Smooth muscle cell of the brain vasculature (primary cell): ENCODE results near the gene DPM3.
"Not testable (repeated sequence)": the region's sequence is repeated elsewhere in the genome, so short reads cannot be mapped to it uniquely, and the experiment has no call there.

Experiments used
- DNase-seq: peaks from one replicate; pipeline ENCODE4 v3.0.0-alpha.2; 2012; ENCODE audit warnings: low read depth, low spot score

The DPM3 gene, protein sequence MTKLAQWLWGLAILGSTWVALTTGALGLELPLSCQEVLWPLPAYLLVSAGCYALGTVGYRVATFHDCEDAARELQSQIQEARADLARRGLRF

DNA sequence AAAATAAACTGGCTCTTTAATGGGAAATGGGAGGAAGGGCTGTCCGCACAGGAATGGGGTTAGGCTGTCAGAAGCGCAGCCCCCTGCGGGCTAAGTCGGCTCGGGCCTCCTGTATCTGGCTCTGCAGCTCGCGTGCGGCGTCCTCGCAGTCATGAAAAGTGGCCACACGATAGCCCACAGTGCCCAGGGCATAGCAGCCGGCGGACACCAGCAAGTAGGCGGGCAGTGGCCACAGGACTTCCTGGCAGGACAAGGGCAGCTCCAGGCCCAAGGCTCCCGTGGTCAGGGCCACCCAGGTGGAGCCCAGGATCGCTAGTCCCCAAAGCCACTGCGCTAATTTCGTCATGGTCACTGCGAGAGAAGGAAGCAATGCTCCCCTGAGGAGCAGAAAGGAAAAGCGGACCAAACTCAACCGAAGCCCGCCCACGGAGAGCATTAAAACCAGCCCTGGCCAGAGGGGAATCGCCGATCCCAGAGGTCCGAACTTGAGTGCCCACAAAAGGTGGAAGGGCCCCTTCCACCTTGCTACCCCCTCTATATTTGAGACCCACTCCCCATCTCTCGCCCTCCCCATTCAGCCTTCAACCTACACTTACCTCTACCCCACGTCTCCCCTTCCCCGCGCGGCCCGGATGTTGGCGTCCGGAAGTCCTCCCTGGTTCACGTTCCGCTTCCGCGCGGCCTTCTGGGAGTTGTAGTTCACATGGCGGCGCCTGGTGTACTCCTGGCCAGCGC is at the start of gene DPM3:
Gene DPM3, minus strand, starts transcription at position 637 of the 735 bp plus-strand sequence. Its CDS starts 291 bp downstream, at position 346.
- no peak for DNase-seq

DNA sequence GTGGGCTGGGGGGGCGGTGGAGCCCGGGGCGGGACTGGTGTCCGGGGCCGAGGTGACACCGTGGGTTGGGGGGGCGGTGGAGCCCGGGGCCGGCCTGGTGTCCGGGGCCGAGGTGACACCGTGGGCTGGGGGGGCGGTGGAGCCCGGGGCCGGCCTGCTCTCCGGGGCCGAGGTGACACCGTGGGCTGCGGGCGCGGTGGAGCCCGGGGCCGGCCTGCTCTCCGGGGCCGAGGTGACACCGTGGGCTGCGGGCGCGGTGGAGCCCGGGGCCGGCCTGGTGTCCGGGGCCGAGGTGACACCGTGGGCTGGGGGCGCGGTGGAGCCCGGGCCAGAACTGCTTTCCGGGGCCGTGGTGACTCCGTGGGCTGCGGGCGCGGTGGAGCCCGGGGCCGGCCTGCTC is 49.6 kb upstream of the DPM3 start:
- DNase-seq: not testable (repeated sequence)

DNA sequence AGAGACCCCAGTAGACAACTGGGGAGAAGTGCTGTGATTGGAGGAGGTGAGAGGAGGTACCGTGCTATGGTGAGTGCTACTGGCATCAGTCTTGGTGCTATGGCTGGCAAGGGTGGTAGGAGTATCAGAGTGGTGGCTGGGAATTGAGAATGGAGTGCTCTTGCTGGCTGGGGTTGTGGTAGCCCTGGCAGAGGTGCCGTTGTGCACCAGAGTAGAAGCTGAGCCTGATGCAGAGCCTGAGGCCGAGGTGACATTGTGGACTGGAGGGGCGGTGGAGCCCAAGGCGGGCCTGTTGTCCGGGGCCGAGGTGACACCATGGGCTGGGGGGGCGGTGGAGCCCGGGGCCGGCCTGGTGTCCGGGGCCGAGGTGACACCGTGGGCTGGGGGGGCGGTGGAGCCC is 47.9 kb upstream of the DPM3 start:
- DNase-seq: no peak

DNA sequence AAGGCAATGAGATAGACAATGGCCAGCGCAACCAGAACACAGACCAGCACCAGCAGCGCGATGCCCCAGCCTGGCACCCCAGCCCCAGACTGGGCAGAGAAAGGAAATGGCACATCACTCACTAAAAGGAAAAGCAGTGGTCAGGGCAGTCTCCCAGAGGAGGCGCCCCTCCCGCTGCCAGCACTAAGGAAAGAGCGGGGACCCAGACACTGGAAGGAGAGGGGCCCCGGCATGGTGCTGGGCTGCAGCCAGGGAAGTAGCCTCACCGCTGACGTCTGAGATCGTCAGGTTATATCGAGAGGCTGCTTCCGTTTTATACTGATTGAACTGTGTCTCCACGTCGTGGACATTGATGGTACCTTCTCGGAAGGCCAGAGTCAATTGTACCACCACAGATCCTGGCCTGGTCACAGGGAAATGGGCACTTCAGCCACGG is 47.1 kb upstream of the DPM3 start:
- DNase-seq: no peak

DNA sequence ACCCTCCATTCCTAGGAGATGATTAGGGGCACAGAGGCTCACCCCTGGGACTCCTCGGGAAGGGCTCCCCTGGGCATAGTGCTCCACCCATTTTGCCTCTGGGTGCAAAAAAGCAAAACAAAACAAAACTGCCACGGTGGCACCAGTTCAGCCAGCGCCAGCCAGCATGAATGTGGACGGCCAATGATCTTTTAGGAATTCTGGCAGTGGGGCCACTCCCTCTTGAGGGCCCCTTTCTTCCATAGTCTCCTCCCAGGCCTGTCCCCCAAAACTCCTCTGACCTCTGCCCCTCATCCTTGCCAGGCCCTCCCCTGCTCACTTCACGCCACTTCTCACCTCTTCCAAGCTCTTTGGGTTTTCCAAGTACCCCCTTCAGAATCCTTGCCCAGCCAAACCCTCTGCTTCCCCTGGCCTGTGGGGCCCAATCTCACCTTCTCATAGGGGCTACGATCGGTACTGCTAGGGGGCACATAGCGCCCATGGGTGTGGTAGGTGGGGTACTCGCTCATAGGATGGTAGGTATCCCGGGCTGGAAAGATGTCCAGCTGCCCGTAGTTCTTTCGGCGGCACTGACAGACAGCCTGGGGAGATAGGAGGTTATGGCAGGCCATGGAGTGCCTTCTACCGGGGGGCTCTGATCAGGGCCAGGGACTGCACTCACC is 46.6 kb upstream of the DPM3 start:
- no peak for DNase-seq

DNA sequence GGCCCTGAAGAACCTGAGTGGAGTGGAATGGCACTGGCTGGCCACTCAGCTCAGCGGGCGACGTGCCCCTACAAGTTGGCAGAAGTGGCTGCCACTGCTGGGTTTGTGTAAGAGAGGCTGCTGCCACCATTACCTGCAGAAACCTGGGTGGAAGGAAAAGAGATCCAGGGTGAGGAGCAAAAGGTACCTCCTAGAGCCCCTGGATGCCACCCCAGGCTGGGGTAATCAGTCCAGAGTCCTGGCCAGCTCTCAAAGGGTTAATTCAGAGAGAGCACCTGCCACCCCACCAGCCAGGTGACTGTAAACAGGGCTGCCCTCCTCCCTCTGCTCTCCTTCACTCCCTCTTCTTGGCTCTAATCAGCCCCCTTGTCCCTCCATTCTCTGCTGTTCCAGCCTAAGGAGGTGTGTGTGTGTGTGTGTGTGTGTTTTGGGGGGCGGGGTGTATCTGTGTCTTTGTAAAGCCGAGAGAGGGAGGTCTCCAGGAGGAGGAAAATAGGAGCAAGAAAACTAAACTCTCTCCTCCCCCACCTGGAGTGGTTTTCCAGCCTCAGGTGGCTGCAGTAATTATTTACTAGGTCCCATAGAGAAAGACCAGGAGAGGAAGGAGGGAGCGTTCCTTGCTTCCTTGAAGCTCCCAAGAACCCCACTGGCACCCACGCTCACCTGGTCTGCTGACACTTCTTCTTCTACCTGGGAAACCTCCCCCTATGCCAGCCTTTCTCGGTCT is 45.9 kb upstream of the DPM3 start:
- DNase-seq: no peak

DNA sequence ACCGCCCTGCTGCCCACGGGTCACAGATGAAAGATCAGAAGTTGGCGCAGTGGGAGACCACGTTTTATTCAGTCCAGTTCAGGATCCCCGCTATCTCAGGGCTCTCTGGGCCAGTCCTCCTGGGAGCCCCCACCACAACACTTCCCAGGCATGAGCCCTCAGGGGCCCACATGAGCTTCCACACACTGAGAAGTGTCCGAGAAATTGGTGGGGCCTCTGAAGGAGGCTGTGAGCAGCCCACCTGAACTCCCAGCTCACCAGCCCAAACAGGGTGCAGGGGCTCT is 45.4 kb upstream of the DPM3 start:
- DNase-seq: no peak

DNA sequence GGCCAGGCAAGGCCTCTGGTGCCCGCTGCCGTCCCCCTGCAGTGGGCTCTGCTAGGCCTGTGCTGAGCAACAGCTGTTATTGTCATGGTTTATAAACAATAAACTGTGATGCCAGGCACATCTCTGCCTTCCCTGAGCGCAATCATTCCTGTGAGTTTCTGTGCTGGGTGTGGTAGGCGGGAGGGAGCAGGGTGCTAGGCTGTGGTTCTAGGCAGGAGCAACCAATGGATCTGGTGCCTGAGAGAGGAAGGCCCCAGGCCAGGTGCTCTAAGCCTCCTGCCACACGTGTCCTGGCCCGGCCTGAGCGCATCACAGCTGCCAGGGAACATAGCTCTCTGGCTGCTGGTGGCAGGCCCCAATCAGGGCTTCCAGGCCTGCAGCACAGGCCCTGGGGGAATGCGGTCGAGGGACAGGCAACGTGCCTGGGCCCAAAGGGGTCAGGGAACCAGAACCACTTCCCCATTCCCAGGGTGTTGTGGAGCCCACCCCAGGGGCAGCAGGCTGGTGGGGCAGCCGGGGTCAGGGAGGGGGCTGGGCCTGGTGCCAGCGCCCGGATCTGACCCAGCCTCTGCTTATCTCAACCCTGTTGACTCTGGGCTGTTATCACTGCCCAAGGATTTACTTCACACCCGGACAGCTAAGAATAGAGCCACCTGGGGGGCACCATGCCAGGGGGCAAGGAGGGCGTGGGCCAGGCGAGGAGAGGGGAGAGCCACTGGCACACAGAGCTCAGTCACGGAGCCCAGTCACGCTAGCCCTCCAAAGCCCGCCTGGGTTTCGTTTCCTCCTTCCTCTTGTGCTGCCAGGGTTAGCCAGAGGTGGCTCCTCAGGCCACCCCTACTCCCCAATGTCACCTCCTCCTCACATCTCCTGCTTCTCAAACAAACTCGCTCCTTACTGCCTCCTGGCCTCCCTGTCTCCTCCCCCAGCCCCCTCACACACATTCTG is 44.8 kb upstream of the DPM3 start:
- no peak for DNase-seq

DNA sequence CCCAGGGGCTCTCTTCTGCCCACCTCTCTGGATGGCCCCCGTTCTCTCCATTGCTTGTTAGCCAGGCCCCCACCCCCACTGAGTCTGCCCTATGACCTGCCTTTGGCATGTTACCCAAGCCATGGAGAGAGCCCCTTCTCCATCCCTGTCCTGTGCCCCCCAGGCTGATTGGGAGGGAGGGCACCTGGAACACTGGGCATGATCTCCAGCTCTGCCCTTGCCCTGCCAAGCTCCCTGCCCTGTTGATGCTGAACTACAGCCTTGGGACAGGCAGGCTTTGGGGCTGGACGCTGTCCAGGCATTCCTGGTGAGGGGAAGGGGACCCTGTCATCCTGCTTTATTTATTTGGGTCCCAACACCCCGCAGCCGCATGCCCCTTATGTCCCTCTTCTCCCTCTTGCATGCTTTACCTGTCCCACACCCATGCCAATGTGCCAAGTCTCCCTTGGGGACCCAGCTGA is 44.0 kb upstream of the DPM3 start:
- DNase-seq: no peak

DNA sequence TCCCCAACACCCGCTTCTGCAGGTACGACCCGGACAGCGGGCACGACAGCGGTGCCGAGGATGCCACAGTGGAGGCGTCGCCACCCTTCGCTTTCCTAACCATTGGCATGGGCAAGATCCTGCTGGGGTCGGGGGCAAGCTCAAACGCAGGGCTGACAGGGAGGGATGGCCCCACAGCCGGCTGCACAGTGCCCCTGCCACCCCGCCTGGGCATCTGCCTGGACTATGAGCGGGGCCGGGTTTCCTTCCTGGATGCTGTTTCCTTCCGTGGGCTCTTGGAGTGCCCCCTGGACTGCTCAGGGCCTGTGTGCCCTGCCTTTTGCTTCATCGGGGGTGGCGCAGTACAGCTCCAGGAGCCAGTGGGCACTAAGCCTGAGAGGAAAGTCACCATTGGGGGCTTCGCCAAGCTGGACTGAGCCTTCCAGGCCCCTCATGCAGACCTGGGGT is 43.5 kb upstream of the DPM3 start:
- DNase-seq: no peak

DNA sequence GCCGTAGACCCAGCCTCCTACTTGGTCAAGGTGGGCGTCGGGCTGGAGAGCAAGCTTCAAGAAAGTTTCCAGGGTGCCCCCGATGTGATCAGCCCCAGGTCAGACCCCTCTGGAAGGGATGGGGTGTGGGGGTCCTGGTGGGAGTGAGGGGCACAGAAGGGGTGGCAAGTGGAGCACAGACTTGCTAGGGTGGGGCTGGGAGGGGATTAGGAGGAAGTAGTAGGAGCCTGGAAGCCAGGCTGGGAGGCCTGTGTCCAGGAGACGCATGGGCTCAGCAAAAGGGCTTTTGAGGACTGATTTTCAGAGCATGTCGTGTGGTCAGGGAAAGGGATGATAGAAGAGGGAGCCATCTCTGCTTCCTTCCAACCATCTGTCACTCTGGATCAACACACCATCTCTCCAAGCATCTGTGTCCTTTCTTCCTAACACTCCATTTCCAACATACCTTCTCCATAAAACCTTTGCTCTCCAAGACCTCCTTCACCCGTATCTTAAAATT is 41.8 kb upstream of the DPM3 start:
- DNase-seq: no peak

DNA sequence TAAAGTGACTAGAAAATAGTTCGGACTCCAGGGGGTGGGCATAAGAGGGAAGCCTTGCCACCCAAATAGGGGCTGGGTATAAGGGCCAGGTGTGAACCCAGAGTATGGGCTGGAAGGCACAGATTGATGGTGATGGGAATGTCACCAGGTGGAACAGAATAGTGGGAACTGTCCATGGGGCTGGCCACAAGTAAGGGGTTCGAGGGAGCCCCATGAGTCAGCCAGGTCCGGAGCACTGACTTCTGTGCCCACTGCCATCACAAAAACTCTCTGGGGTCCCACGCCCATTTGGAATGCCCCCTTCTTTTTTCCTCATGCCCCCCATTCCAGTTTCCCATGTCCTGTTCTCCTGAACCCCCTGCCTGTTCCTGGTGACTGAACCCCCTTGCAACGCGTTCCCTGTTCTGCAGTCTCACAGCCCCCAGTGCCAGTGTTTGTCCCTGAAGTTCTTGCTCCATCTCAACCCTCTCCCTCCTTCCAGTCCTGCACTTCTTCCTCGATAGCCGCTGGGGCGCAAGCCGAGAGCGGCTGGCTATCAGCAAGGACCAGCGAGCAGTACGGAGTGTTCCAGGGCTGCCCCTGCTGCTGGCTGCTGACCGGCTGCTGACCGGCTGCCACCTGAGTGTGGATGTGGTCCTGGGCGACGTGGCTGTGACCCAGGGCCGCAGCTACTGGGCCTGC is 41.2 kb upstream of the DPM3 start:
- DNase-seq: no peak

DNA sequence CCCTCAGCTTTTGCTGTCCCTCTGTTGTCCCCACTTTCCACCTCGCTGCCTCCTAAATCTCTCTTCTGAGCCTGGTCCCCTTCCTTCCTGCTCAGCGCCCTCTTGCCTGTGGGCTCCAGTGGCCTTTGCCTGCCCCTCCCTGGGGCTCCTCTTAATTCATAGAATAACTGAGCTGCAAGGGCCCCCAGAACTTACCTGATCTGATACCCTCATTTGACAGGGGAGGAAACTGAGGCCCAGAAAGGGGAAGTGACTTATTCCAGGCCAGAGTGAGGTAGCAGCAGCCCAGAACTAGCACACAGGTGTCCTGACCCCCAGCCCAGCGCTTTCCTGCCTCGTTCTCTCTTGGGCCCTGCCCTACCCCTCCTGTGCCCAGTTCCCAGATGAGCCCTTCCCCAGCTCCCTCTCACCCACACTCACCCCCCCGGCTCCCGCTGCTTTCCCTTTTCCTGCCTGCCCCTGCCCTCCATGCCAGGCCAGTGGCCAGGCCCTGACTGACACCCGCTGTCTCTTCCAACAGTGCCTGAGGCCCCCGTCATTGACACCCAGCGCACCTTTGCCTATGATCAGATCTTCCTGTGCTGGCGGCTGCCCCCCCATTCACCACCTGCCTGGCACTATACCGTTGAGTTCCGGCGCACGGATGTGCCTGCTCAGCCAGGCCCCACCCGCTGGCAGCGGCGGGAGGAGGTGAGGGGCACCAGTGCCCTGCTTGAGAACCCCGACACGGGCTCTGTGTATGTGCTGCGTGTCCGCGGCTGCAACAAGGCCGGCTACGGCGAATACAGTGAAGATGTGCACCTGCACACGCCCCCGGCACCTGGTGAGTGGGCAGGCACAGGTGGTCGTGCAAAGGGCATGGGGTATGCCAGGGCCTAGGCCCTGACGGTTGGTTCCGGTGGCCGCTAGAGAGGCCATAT is 39.0 kb upstream of the DPM3 start:
- no peak for DNase-seq

DNA sequence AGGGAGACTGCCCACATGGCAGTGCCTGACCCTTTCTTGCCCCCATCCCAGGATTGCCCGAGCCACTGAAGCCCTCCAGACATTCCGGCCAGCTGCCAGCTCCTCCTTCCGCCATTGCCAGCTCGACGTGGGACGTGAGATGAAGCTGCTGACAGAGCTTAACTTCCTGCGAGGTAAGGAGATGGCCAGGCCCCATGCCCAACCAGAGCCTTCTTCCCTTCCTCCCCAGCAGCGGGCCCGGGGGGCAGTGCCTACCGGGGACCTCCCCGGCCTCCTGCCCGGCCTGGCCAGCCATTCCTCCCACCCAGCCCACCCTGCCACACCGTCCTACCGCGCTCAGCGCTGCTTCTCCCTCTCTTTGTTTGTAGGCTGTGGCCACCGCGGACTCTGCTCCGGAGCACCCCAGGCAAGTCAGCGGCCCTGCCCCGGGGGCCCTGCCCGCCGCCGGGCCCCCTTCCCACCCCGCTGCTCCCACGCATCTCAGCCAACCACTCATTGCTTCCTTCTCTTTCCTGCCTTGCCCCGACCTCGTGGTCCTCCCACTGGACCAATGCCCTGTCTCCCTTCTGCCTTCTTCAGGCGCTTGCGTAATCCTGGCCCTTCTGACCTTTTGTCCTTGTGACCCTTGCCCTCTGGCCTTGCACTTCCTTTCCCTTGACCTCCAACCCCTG is 38.2 kb upstream of the DPM3 start:
- DNase-seq: no peak

DNA sequence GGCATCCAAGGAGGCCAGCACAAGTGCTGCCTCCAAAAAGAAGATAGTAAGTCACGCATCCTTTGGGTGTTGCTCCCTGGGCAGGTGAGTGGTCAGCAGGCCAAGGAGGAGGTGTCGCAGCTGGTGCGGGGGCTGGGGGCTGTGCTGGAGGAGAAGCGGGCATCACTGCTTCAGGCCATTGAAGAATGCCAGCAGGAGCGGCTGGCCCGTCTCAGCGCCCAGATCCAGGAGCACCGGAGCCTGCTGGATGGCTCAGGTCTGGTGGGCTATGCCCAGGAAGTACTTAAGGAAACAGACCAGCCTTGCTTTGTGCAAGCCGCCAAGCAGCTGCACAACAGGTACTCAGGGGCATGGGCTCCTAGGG is 37.6 kb upstream of the DPM3 start:
- DNase-seq: no peak

DNA sequence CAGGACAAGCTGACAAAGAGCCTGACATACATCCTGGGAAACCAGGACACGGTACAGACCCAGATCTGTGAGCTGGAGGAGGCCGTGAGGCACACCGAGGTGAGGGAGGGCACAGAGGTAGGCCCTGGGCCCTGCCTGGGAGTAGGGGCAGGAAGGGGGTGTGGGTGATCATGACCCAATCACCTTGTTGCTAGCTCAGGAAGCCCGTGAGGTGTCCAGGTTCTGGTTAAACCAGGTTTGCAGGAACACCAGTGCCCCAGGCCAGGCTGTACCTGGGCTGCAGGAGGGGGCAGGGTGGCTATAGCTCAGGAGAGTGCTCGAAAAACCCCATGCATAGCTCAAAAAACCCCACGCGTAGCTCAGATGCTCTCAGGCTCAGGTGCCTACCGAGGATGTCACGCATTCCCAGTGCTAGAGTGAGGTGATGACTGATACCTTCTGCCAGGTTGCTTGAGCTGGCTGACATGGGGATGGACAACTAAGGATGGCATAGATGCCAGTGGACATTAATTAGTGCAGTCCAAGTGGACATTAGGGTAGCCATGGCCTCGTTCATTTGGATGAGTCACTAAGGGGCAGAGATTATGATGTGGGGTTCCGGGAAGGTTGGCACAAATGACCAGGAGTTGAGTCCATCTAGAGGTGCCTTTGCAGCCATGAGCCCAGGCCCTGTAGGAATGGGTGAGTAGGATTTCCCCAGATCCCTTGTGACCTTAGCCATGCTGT is 37.0 kb upstream of the DPM3 start:
- no peak for DNase-seq

DNA sequence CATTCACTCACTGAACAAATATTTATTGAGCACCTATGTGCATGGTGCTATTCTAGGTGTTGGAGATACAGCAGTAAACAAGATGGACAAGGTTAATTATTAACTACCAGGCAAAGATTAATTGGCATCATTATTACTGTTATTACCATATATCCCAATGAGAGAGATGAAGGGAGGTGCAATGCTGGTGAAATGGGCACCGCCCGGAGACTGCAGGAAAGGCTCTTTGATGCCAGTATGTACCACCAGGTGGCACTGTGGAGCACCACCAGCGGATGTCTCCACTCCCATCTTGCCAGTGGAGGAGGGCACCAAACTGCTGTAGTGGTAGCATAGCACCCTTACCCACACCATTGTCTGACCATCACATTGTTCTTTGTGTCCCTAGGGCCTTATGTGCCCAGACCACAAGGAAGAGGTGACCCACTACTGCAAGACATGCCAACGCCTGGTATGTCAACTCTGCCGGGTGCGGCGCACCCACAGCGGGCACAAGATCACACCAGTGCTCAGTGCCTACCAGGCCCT is 36.3 kb upstream of the DPM3 start:
- DNase-seq: no peak

DNA sequence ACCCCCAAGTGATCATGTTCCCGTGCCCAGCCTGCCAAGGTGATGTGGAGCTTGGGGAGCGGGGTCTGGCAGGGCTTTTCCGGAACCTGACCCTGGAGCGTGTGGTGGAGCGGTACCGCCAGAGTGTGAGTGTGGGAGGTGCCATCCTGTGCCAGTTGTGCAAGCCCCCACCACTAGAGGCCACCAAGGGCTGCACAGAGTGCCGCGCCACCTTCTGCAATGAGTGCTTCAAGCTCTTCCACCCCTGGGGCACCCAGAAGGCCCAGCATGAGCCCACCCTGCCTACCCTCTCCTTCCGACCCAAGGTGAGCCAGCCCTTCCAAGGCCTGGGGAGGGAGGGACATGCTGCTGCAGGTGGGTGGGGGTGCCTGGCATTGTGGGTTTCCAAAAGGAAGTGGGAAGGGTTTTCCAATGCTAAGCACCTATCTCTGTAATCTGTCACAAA is 35.6 kb upstream of the DPM3 start:
- DNase-seq: no peak
